Heart left ventricle (tissue), 16 donors: Measurements from ENCODE around the gene ZBED1. TPM values are rescaled to one million over a fixed set of nuclear protein-coding genes. Genes with fewer than 3 reads are reported as not detected.
"Not testable (repeated sequence)": the region's sequence is repeated elsewhere in the genome, so short reads cannot be mapped to it uniquely, and the experiment has no call there.

Experiments used
- ATAC-seq, 4 donors: fragments of 200-7000 bp; cut with Tn5 transposase; one replicate each; pipeline ENCODE4 v1.9.1; 2020 to 2022; ENCODE audit warnings: moderate library complexity in 4 of 4, mild to moderate bottlenecking in 3 of 4, moderate number of reproducible peaks in 1 of 4
- DNase-seq, 5 donors: peaks; one replicate each; pipeline ENCODE4 v3.0.0-alpha.2; 2020
- H3K27ac ChIP-seq, 12 donors: fragments of 200-600 bp; sonication (generic) in 4 of 12; one replicate each; pipeline versions ENCODE4 v1.5.0 to v1.8.0; 2016 to 2022; ENCODE audit warnings: mild to moderate bottlenecking in 2 of 12
- H3K27me3 ChIP-seq, 9 donors: fragments of 200-600 bp; sonication (generic) in 2 of 9; one replicate each; pipeline versions ENCODE4 v1.5.1 to v1.8.0; 2016 to 2022; ENCODE audit warnings: mild to moderate bottlenecking in 3 of 9
- H3K36me3 ChIP-seq, 9 donors: fragments of 200-600 bp; sonication (generic) in 2 of 9; one replicate each; pipeline versions ENCODE4 v1.5.0 to v1.8.0; 2018 to 2022; ENCODE audit warnings: mild to moderate bottlenecking in 2 of 9
- H3K4me1 ChIP-seq, 12 donors: fragments of 200-600 bp; sonication (generic) in 4 of 12; one replicate each; pipeline versions ENCODE4 v1.5.0 to v1.8.0; 2016 to 2022; ENCODE audit warnings: mild to moderate bottlenecking in 3 of 12
- H3K4me3 ChIP-seq, 12 donors: fragments of 200-600 bp; sonication (generic) in 4 of 12; one replicate each; pipeline versions ENCODE4 v1.5.0 to v1.8.0; 2017 to 2022; ENCODE audit warnings: mild to moderate bottlenecking in 9 of 12, moderate library complexity in 4 of 12
- H3K9me3 ChIP-seq, 12 donors: fragments of 200-600 bp; sonication (generic) in 4 of 12; one replicate each; pipeline versions ENCODE4 v1.5.0 to v1.8.0; 2016 to 2022; ENCODE audit warnings: mild to moderate bottlenecking in 1 of 12
- CTCF ChIP-seq, 12 donors: fragments of 200-600 bp; sonication (generic) in 4 of 12; IDR thresholded peaks; one replicate each; pipeline versions ENCODE4 v1.5.0 to v1.8.0; 2018 to 2022; ENCODE audit warnings: antibody characterized with exemption in 12 of 12, mild to moderate bottlenecking in 5 of 12
- POLR2A ChIP-seq, 2 donors: fragments of 450-650 bp; IDR thresholded peaks; one replicate each; pipeline ENCODE4 v1.6.1; 2017; ENCODE audit warnings: antibody characterized with exemption in 2 of 2, mild to moderate bottlenecking in 2 of 2, moderate library complexity in 2 of 2
- WGBS, 4 donors: extraction: QIAGEN DNeasy Blood & Tissue Kit in 2 of 4; methylation state at CpG; one replicate each; pipeline versions ENCODE4 v1.1.5 to v1.1.7; 2013 to 2018; 5-methylcytosine and 5-hydroxymethylcytosine counted together
- intact Hi-C, 10 donors: fragments of 100-400 bp; cut with DNase I; formaldehyde crosslinking; loops; one replicate each; pipeline versions ENCODE4 v1.11.1 to v1.14.2; 2022
- polyA plus RNA-seq, 2 donors: library from polyadenylated mRNA; stranded (reverse); fragments of 200-250 nt; gene quantifications; one replicate each; pipeline ENCODE4 v1.2.3, GENCODE V29; 2013
- total RNA-seq, 9 donors: library from RNA; depleted of rRNA in 2 of 9; stranded (reverse); fragments of >200 nt in 2 of 9; fragmentation: NEBNext Ultra II Directional in 3 of 9; extraction: Animal tissue kit (Norgen Biotek cat#: 25700) in 3 of 9; gene quantifications; one replicate each; pipeline versions ENCODE4 v1.1.0 to v1.2.4, GENCODE V29; 2016 to 2023
- donor health status: ischemic (EF 13 %, LVEDD 7.1; RV severe dilation, severe dysfunction).
- donor health status: healthy with polysubstance abuse.
- donor health status: DM: no; HTN: yes; CAD: no.
- donor health status: DM: no; HTN: no; CAD: no.
- donor health status: ischemic (EF 25% LVEDD 6.9; RV normal size, moderate dysfunction).
- donor health status: ischemic (EF 25% LVEDD 5.7; RV mildly dilated, moderate dysfunction).
- donor health status: healthy.
- donor health status: DM: yes; HTN: yes; CAD: no.
- donor health status: ischemic (EF 35%, LVEDD 5.7; RV mildly dilated, moderate dysfunction).
- donor health status: nonischemic (EF 11% LVEDD 7.7; RV severe dilation, severe dysfunction).
- donor health status: DM: yes; HTN: yes; CAD: no.
- donor health status: PGD.
- donor health status: ischemic (EF 29% LVEDD 5.4; RV normal size, mild dysfunction).
- donor health status: nonischemic (EF 23%, LVEDD 6.1; RV moderate dilation, normal function).

Gene ZBED1
- total and polyA plus RNA-seq, 11 donors = 25.9 to 87.1 (median 59.5) TPM

GRCh38 chrX:2521092-2521926 lies 20.5 kb upstream of the ZBED1 start:
- TF ChIP-seq POLR2A (IDR thresholded peaks at IDR 0.05) (no peak), CTCF (IDR thresholded peaks at IDR 0.05) (no peak)
- H3K4me1 ChIP-seq = peaks cover 0 to 8% (median 0%) of the 10 kb centered on the region in 12 donors
- ATAC-seq (peak; percentile 10 to 85 (median 54)), DNase-seq (peak in 2 of 5 donors; percentile 37 to 39)
- H3K36me3 ChIP-seq = no peaks in the 10 kb centered on the region
- H3K27ac ChIP-seq = peak overlapping the region in 2 of 12 donors; percentile 34 to 83
- H3K27me3 ChIP-seq = peaks cover 0 to 7% (median 0%) of the 10 kb centered on the region in 9 donors
- intact Hi-C loops = no loop called here
- WGBS, 4 donors = 39 to 44% (median 42%) methylated on average over 15 of the region's 15 CpGs
- no peak overlapping the region for H3K4me3 ChIP-seq
- H3K9me3 ChIP-seq = no peaks in the 10 kb centered on the region

- peaks cover 0 to 7% (median 0%) of the 10 kb centered on the region in 9 donors for H3K27me3 ChIP-seq
- no peak for ATAC-seq
- 96 to 98% (median 97%) methylated on average over 8 of the region's 8 CpGs for WGBS, 4 donors
- H3K4me1 ChIP-seq = peaks cover 0 to 8% (median 0%) of the 10 kb centered on the region in 12 donors
- no peaks in the 10 kb centered on the region for H3K9me3 ChIP-seq
- H3K27ac ChIP-seq = peak overlapping the region in 1 of 12 donors; percentile 83
- TF ChIP-seq CTCF (IDR thresholded peaks at IDR 0.05) (no peak), POLR2A (IDR thresholded peaks at IDR 0.05) (no peak)
- intact Hi-C loops = no loop called here
- no peaks in the 10 kb centered on the region for H3K36me3 ChIP-seq
- H3K4me3 ChIP-seq = no peak overlapping the region
- DNase-seq = no peak
These were observed 19.8 kb upstream of the ZBED1 start for GRCh38 chrX:2520539-2520938.

GRCh38 chrX:2519638-2520037 lies 18.9 kb upstream of the ZBED1 start:
- ATAC-seq, H3K36me3 ChIP-seq, H3K27me3 ChIP-seq, DNase-seq, H3K9me3 ChIP-seq, H3K4me3 ChIP-seq, H3K27ac ChIP-seq, H3K4me1 ChIP-seq, intact Hi-C loops: not testable (repeated sequence)
- 31 to 97% (median 59%) methylated on average over 3 of the region's 3 CpGs for WGBS, 4 donors

- Histone ChIP-seq H3K27me3 (peaks cover 0 to 7% (median 0%) of the 10 kb centered on the region in 9 donors), H3K9me3 (no peaks in the 10 kb centered on the region), H3K4me1 (peaks cover 0 to 8% (median 0%) of the 10 kb centered on the region in 12 donors), H3K4me3 (no peak overlapping the region), H3K36me3 (no peaks in the 10 kb centered on the region), H3K27ac (no peak overlapping the region)
- TF ChIP-seq CTCF (IDR thresholded peaks at IDR 0.05) = no peak
- TF ChIP-seq POLR2A (IDR thresholded peaks at IDR 0.05) = no peak
- intact Hi-C loops = no loop called here
- DNase-seq = no peak
- ATAC-seq = no peak
- 72 to 84% (median 73%) methylated on average over 6 of the region's 6 CpGs for WGBS, 4 donors
These were observed 16.3 kb upstream of the ZBED1 start for GRCh38 chrX:2517055-2517454.
